Measurements from ENCODE around the gene TRIP6. TPM values are rescaled to one million over a fixed set of nuclear protein-coding genes. Genes with fewer than 3 reads are reported as not detected.

TRIP6 gene
- total RNA-seq, 1 experiment from 2014 or later = 3.2 TPM

DNA sequence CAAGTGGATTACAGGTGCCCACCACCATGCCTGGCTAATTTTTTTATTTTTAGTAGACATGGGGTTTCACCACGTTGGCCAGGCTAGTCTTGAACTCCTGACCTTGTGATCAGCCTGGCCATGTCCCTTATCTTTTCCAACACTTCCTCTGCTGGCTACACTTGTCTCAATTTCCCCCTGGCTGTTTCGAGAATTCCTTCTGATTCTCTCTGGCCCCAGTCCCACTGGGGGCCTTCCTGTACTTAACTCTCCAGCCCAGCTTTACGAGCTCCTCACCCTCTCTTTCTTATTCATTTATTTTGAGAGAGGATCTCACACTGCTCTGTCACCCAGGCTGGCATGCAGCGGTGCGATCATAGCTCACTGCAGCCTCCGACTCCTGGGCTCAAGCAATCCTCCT is 48.4 kb upstream of the TRIP6 start:
- TSS peak; percentile 38 for BruUV-seq (replicated peaks)
- Histone ChIP-seq H3K27ac (ENCODE audit: low read length) (no peak overlapping the region), H3K4me1 (ENCODE audit: control insufficient read depth, insufficient read depth, low read length) (peaks cover under 1% of the 10 kb centered on the region; the same call in 1 of the 2 replicates), H3K4me3 (ENCODE audit: low read depth in 2 of 2, low read length in 2 of 2) (no peak overlapping the region), H3K36me3 (ENCODE audit: control insufficient read depth, insufficient read depth, low read length) (peaks cover 10% of the 10 kb centered on the region; the same call in 1 of the 2 replicates), H3K9me3 (ENCODE audit: control insufficient read depth, insufficient read depth, low read depth, low read length) (no peaks in the 10 kb centered on the region), H3K27me3 (ENCODE audit: control insufficient read depth, insufficient read depth, low read length) (no peaks in the 10 kb centered on the region)
- ChIA-PET POLR2A (no interaction called here), CTCF (no interaction called here)
- ATAC-seq (no peak), DNase-seq (ENCODE audit: low read depth, low spot score) (no peak)
- in situ Hi-C loops (cut with HindIII; ENCODE audit: low pct_unique_long_range_greater_than_20kb, low sequenced_read_pairs) = no loop called here
- intact Hi-C loops (cut with micrococcal nuclease; ENCODE audit: unreplicated experiment) = no loop called here
- TF ChIP-seq, protein P1, sequence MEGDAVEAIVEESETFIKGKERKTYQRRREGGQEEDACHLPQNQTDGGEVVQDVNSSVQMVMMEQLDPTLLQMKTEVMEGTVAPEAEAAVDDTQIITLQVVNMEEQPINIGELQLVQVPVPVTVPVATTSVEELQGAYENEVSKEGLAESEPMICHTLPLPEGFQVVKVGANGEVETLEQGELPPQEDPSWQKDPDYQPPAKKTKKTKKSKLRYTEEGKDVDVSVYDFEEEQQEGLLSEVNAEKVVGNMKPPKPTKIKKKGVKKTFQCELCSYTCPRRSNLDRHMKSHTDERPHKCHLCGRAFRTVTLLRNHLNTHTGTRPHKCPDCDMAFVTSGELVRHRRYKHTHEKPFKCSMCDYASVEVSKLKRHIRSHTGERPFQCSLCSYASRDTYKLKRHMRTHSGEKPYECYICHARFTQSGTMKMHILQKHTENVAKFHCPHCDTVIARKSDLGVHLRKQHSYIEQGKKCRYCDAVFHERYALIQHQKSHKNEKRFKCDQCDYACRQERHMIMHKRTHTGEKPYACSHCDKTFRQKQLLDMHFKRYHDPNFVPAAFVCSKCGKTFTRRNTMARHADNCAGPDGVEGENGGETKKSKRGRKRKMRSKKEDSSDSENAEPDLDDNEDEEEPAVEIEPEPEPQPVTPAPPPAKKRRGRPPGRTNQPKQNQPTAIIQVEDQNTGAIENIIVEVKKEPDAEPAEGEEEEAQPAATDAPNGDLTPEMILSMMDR (IDR thresholded peaks at IDR 0.05) = no peak
- no peak for TF ChIP-seq TCF7L2 (IDR thresholded peaks at IDR 0.05; ENCODE audit: low read depth, low read length)

DNA sequence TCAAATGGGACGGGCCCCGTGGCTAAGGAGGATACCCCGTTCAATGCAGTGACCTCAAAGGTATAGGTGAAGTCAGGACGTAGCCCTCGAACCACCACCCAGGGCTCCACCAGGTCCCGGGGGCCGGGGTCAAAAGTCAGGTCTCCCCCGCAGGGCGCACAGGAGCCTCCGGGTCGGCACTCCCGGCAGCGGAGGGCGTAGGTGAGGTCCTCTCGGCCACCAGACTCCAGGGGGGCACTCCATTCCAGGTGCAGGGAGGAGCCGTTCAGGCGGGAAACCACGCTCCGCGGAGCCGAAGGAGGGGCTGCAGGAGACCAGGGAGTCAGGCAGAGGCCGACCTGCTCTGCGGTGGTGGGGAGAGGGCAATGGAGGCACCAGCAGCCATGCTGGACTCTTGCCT is 47.6 kb upstream of the TRIP6 start:
- H3K9me3 ChIP-seq (ENCODE audit: control insufficient read depth, insufficient read depth, low read depth, low read length) = no peaks in the 10 kb centered on the region
- peaks cover 7% of the 10 kb centered on the region for H3K4me1 ChIP-seq (ENCODE audit: control insufficient read depth, insufficient read depth, low read length)
- H3K36me3 ChIP-seq (ENCODE audit: control insufficient read depth, insufficient read depth, low read length) = peaks cover 10% of the 10 kb centered on the region; the same call in 1 of the 2 replicates
- in situ Hi-C loops (cut with HindIII; ENCODE audit: low pct_unique_long_range_greater_than_20kb, low sequenced_read_pairs) (no loop called here), intact Hi-C loops (cut with micrococcal nuclease; ENCODE audit: unreplicated experiment) (no loop called here)
- BruUV-seq (replicated peaks) = no TSS peak
- no peak for ATAC-seq
- ChIA-PET POLR2A (no interaction called here), CTCF (no interaction called here)
- H3K27me3 ChIP-seq (ENCODE audit: control insufficient read depth, insufficient read depth, low read length) = no peaks in the 10 kb centered on the region
- TF ChIP-seq, protein P2, sequence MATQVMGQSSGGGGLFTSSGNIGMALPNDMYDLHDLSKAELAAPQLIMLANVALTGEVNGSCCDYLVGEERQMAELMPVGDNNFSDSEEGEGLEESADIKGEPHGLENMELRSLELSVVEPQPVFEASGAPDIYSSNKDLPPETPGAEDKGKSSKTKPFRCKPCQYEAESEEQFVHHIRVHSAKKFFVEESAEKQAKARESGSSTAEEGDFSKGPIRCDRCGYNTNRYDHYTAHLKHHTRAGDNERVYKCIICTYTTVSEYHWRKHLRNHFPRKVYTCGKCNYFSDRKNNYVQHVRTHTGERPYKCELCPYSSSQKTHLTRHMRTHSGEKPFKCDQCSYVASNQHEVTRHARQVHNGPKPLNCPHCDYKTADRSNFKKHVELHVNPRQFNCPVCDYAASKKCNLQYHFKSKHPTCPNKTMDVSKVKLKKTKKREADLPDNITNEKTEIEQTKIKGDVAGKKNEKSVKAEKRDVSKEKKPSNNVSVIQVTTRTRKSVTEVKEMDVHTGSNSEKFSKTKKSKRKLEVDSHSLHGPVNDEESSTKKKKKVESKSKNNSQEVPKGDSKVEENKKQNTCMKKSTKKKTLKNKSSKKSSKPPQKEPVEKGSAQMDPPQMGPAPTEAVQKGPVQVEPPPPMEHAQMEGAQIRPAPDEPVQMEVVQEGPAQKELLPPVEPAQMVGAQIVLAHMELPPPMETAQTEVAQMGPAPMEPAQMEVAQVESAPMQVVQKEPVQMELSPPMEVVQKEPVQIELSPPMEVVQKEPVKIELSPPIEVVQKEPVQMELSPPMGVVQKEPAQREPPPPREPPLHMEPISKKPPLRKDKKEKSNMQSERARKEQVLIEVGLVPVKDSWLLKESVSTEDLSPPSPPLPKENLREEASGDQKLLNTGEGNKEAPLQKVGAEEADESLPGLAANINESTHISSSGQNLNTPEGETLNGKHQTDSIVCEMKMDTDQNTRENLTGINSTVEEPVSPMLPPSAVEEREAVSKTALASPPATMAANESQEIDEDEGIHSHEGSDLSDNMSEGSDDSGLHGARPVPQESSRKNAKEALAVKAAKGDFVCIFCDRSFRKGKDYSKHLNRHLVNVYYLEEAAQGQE (IDR thresholded peaks at IDR 0.05; ENCODE audit: insufficient read depth in 1 of 2, low read depth in 2 of 2, low read length in 1 of 2) = no peak
- TF ChIP-seq POLR2AphosphoS5 (IDR thresholded peaks at IDR 0.05; ENCODE audit: low read depth, low read length) = no peak
- no peak for TF ChIP-seq TCF7L2 (IDR thresholded peaks at IDR 0.05; ENCODE audit: low read depth, low read length)
- TF ChIP-seq, protein P1 (IDR thresholded peaks at IDR 0.05) = no peak
- no peak for TF ChIP-seq SIN3A (IDR thresholded peaks at IDR 0.05; ENCODE audit: borderline replicate concordance, insufficient read depth, low read depth, low read length)
- no peak overlapping the region for H3K4me3 ChIP-seq (ENCODE audit: low read depth in 2 of 2, low read length in 2 of 2)
- DNase-seq (ENCODE audit: low read depth, low spot score) = no peak
- H3K27ac ChIP-seq (ENCODE audit: low read length) = no peak overlapping the region

Data from Panc1 (cell line).